ENCODE data around the gene NFXL1.

DNA sequence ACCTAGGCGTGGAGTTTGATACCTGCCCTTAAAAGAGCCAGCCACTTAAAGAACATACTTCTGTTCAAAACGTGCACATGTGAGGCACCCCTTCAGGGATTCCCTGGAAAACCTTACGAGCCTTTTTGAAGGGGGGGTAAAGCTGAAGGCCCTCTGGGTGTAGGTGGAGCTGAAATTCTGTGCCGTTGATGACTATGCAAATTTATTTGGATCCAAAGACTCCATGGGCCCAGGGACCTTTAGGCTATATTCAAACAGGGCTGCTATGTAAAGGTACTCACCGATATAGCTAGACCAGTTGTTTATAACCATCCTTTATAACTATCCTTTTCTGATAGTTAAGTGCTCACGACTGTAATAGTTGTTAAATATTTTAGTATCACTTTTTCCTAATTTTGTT, 40.3 kb upstream of the NFXL1 start:
- no peak for TF ChIP-seq TAF1 (IDR thresholded peaks at IDR 0.05; ENCODE audit: borderline replicate concordance, insufficient read depth, low read length)
- no peak for TF ChIP-seq SIN3A (IDR thresholded peaks at IDR 0.05; ENCODE audit: borderline replicate concordance, insufficient read depth, low read length)

Data from PFSK-1 (cell line).